ENCODE measurements around the gene CCL25.

Gene CCL25

DNA sequence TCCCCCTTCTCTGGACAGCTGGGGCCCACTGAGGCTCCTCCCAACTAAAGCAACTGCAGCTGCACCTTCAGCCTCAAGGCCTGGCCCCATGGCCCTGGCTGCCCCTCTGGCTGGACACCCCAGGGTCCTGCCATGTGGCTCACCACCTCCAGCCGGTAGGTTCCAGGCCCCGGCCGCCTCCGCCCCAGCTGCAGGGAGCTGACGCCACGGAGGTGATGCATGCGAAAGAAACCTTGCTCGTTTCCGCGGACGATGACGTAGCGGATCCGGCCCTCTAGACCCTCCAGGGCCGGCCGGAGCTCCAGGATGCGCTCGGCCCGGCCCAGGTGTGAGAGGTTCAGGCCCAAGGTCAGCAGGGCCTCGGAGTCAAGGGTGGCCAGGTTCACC is 13.3 kb downstream of the CCL25 start:
- no peak overlapping the region for H3K4me3 ChIP-seq (ENCODE audit: low read depth, low read length)
- TF ChIP-seq, protein P1, sequence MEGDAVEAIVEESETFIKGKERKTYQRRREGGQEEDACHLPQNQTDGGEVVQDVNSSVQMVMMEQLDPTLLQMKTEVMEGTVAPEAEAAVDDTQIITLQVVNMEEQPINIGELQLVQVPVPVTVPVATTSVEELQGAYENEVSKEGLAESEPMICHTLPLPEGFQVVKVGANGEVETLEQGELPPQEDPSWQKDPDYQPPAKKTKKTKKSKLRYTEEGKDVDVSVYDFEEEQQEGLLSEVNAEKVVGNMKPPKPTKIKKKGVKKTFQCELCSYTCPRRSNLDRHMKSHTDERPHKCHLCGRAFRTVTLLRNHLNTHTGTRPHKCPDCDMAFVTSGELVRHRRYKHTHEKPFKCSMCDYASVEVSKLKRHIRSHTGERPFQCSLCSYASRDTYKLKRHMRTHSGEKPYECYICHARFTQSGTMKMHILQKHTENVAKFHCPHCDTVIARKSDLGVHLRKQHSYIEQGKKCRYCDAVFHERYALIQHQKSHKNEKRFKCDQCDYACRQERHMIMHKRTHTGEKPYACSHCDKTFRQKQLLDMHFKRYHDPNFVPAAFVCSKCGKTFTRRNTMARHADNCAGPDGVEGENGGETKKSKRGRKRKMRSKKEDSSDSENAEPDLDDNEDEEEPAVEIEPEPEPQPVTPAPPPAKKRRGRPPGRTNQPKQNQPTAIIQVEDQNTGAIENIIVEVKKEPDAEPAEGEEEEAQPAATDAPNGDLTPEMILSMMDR (IDR thresholded peaks at IDR 0.05; ENCODE audit: low read depth, low read length): no peak

DNA sequence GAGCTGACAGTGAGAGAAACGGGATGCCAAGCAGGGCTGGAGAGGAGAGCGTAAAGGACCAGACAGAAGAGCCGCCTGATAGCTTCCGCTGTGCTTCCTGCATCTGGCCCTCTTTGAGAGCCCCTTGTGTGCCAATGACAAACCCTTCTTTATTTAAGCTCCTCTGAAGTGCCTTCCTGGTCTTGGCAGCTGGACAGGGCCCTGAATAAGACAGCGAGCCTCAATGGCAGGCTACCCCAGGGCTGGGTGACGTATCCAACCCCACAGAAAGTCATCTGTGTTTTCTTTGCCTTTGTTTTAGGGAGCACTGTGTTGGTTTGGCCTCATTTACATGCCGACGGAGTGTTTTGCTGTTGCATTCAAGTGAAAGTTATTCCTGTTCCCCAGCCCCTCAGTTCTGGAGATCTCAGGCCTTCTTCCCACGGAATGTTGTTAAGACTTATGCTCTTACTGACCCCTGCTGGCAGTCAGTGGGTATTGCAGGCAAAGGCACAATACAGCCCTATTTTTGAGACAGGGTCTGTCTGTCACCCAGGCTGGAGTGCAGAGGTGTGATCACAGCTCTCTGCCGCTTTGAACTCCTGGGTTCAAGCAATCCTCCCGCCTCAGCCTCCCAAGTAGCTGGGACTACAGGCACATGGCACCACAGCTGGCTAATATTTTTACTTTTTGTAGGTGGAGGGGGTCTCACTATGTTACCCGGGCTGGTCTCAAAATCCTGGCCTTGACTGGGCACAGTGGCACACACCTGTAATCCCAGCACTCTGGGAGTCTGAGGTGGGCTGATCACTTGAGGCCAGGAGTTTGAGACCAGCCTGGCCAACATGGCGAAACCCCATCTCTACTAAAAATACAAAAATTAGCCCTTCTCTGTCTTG is 16.8 kb downstream of the CCL25 start:
- no peak overlapping the region for H3K4me3 ChIP-seq (ENCODE audit: low read depth, low read length)
- TF ChIP-seq, protein P1 (IDR thresholded peaks at IDR 0.05; ENCODE audit: low read depth, low read length): peak; percentile 41

DNA sequence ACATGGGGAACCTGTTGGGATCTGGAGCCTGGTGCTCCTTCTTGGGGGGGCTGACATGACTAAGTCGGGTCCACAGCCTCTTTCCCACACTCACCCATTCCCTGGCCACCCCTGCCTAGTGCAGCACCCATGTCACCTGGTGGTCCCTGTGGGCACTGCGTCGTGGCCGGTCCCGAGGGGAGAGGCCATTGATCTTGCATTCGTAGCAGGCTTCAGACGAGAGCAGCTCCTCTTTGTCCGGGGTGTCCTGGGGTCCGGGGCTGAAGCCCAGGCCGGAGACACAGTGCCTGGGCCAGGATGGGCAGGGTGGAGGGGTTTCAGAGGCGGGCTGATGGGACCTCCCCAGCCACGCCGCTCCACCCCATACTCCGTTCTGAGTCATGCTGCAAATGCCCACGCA is 19.4 kb downstream of the CCL25 start:
- TF ChIP-seq, protein P1 (IDR thresholded peaks at IDR 0.05; ENCODE audit: low read depth, low read length): no peak
- no peak overlapping the region for H3K4me3 ChIP-seq (ENCODE audit: low read depth, low read length)

DNA sequence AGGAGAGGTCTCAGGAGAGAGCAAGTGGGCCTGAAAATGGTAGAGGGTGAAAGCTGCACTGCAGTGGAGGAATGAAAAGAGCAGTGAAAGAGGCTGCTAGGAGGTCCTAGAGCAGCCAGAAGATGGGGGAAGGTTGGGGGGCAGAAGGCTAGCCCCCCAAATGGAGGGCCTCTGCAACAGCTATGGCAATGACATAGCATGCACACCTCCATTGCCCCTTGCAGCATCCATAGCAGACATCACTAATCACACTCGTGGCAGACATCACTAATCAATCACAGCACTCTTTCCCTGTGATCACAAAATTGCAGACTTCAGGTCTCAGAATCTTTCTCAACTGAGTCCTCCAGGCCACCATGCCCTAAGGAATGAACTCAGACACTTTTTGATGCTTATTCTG is 21.9 kb downstream of the CCL25 start:
- no peak overlapping the region for H3K4me3 ChIP-seq (ENCODE audit: low read depth, low read length)
- TF ChIP-seq, protein P1 (IDR thresholded peaks at IDR 0.05; ENCODE audit: low read depth, low read length): no peak

DNA sequence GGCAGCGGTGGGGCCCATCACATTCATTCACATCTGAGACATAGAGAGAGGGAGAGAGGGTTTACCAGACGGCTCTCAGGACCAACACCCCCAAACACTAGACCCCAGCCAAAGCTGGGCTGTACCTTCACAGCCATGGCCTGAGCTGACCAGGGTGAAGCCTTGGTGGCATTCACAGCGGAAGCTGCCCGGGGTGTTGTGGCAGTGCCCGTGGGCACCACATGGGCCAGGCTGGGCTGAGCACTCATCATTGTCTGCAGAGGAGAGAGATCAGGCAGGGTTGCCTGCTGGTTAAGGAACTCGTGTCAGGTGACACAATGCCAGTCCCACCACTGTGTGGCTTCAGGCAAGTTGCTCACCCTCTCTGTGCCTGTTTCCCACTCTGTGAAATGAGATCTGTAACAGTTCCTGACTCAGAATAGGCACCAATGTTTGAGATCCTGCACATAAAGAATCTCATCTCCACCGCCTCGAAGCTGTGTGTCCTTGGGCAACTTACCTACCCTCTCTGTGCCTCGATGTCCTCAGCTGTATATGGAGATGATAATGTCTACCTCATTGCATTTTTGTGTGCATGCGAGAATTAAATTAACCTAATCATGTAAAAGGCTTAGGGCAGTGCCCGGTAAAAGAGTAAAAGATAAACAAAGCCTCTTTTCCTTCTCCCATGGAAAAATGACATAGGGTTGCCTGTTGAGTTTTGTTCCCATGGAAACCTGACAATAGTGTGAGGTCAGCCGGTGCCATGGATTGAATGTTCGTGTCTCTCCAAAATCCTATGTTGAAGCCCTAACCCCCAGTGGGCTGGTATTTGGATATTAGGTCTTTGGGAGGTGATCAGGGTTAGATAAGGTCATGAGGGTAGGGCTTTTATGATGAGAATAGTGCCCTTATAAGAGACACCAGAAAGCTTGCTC is 22.9 kb downstream of the CCL25 start:
- TF ChIP-seq, protein P1 (IDR thresholded peaks at IDR 0.05; ENCODE audit: low read depth, low read length): no peak
- H3K4me3 ChIP-seq (ENCODE audit: low read depth, low read length): no peak overlapping the region

DNA sequence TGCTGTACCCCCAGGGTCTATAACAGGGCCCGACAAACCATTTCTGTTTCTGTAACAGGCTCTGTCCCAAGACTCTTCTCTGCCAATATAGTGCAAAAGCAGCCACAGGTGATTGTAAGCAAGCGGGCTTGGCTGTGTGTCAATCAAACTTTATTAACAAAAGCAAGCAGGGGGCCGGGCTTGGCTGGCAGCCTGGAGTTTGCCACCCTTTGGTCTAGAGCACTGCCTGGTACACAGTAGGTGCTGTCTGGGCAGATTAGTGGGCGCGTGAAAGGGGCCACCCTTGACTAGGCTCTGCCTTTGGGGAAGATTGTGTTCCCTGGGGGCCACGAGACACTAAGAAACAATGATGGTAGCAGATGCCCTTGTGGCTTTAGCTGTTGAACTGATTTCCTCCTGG is 27.4 kb downstream of the CCL25 start:
- TF ChIP-seq, protein P1 (IDR thresholded peaks at IDR 0.05; ENCODE audit: low read depth, low read length): no peak
- no peak overlapping the region for H3K4me3 ChIP-seq (ENCODE audit: low read depth, low read length)

DNA sequence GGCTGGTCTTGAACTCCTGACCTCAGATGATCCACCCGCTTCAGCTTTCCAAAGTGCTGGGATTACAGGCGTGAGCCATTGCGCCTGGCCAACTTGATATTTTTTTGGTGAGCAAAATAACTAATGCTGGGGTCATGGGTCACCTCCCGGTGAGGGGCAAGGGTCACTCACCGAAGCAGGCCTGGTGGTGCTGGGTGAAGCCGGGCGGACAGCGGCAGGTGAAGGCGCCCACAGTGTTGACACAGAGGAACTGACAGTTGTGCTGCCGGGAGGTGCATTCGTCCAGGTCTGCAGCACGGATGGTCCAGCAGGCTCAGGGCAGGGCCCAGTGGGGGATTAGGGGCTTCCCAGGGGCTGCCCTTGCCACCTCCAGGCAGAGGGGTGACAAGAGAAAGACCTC is 28.3 kb downstream of the CCL25 start:
- TF ChIP-seq, protein P1 (IDR thresholded peaks at IDR 0.05; ENCODE audit: low read depth, low read length): no peak
- H3K4me3 ChIP-seq (ENCODE audit: low read depth, low read length): no peak overlapping the region

All from WI38 (cell line).